ENCODE results near the gene WBP4. TPM values are rescaled to one million over a fixed set of nuclear protein-coding genes. Genes with fewer than 3 reads are reported as not detected.
A peak's percentile ranks its signal among the peaks of the same experiment; 100 is the strongest.

The WBP4 gene
- total and polyA plus RNA-seq, 9 of the 15 experiments (the other 6 are each of a cell fraction or from before 2014, with no cell fraction given) = 5.5 to 12.2 (median 7.9) TPM

DNA sequence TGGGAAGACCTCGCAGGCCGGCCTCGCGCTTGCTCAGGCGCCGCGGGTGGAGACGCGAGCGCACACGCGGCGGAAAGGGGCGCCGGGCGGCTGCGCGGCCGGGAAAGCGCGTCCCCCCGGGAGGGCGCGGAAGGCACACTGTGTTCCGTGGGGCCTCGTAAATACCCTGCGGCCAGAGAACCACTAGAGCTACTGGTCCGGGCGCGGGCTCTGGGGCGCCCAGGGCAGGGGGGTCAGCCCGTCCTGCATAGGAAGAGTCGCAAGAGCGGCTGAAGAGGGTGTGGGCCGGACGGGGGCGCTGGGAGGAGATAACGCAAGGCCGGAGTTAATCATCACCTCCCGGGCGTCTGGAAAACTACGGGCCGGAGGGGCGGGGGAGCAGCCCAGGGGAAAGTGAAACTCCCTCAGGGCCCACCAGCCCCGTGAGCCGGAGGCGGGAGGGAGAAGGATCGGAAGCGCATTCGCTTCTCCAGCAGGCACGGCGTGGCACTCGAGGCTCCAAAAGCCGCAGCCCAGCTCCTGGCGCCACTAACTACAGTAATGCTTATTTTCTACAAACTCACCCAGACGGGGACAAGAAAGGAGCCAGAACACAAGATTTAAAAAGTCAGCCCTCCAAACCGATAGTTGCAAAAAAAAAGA lies 1.1 kb upstream of the WBP4 start (continued):
- TF ChIP-seq ZFPM2 (CRISPR knock-in tag; IDR thresholded peaks at IDR 0.05) (no peak), RBM25 (IDR thresholded peaks at IDR 0.05; ENCODE audit: low read depth, low read length, severe bottlenecking) (no peak), ZNF12 (CRISPR knock-in tag; IDR thresholded peaks at IDR 0.05) (no peak), PYGO2 (tag; IDR thresholded peaks at IDR 0.05) (no peak), MAFK (IDR thresholded peaks at IDR 0.05; ENCODE audit: low read length) (no peak), TAL1 (IDR thresholded peaks at IDR 0.05) (peak; percentile 33; the same call in 1 of the 2 replicates), PTTG1 (tag; IDR thresholded peaks at IDR 0.05; ENCODE audit: low read depth) (no peak), POLR3G (IDR thresholded peaks at IDR 0.05; ENCODE audit: extremely low read depth, insufficient read length, insufficient replicate concordance) (no peak), ZFP30 (CRISPR knock-in tag; IDR thresholded peaks at IDR 0.05; ENCODE audit: borderline replicate concordance) (no peak), HEY1 (CRISPR knock-in tag; IDR thresholded peaks at IDR 0.05; ENCODE audit: borderline replicate concordance) (no peak), SIRT6 (IDR thresholded peaks at IDR 0.05; ENCODE audit: low read depth, low read length) (no peak), POLR2H (tag; IDR thresholded peaks at IDR 0.05; ENCODE audit: low read depth) (no peak), MCM7 (IDR thresholded peaks at IDR 0.05) (no peak; a peak in 1 of 4 replicates), MECOM (CRISPR knock-in tag; IDR thresholded peaks at IDR 0.05) (no peak), MAZ (CRISPR knock-in tag; conservative IDR thresholded peaks at IDR 0.05 in 1 of 2, IDR thresholded peaks at IDR 0.05 in 1 of 2) (peak; percentile 75 to 82), NFXL1 (CRISPR knock-in tag; IDR thresholded peaks at IDR 0.05) (no peak)
- TF ChIP-seq, protein P1, sequence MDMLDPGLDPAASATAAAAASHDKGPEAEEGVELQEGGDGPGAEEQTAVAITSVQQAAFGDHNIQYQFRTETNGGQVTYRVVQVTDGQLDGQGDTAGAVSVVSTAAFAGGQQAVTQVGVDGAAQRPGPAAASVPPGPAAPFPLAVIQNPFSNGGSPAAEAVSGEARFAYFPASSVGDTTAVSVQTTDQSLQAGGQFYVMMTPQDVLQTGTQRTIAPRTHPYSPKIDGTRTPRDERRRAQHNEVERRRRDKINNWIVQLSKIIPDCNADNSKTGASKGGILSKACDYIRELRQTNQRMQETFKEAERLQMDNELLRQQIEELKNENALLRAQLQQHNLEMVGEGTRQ (CRISPR knock-in tag; IDR thresholded peaks at IDR 0.05) = no peak
- TF ChIP-seq, protein P2, sequence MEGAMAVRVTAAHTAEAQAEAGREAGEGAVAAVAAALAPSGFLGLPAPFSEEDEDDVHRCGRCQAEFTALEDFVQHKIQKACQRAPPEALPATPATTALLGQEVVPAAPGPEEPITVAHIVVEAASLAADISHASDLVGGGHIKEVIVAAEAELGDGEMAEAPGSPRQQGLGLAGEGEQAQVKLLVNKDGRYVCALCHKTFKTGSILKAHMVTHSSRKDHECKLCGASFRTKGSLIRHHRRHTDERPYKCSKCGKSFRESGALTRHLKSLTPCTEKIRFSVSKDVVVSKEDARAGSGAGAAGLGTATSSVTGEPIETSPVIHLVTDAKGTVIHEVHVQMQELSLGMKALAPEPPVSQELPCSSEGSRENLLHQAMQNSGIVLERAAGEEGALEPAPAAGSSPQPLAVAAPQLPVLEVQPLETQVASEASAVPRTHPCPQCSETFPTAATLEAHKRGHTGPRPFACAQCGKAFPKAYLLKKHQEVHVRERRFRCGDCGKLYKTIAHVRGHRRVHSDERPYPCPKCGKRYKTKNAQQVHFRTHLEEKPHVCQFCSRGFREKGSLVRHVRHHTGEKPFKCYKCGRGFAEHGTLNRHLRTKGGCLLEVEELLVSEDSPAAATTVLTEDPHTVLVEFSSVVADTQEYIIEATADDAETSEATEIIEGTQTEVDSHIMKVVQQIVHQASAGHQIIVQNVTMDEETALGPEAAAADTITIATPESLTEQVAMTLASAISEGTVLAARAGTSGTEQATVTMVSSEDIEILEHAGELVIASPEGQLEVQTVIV (CRISPR knock-in tag; IDR thresholded peaks at IDR 0.05; ENCODE audit: borderline replicate concordance) = no peak
- TF ChIP-seq, protein P3, sequence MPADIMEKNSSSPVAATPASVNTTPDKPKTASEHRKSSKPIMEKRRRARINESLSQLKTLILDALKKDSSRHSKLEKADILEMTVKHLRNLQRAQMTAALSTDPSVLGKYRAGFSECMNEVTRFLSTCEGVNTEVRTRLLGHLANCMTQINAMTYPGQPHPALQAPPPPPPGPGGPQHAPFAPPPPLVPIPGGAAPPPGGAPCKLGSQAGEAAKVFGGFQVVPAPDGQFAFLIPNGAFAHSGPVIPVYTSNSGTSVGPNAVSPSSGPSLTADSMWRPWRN (IDR thresholded peaks at IDR 0.05; ENCODE audit: low read depth) = no peak
- TF ChIP-seq, protein P4, sequence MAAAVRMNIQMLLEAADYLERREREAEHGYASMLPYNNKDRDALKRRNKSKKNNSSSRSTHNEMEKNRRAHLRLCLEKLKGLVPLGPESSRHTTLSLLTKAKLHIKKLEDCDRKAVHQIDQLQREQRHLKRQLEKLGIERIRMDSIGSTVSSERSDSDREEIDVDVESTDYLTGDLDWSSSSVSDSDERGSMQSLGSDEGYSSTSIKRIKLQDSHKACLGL (CRISPR knock-in tag; IDR thresholded peaks at IDR 0.05; ENCODE audit: borderline replicate concordance, poor library complexity, severe bottlenecking) = no peak
- TF ChIP-seq, protein P5, sequence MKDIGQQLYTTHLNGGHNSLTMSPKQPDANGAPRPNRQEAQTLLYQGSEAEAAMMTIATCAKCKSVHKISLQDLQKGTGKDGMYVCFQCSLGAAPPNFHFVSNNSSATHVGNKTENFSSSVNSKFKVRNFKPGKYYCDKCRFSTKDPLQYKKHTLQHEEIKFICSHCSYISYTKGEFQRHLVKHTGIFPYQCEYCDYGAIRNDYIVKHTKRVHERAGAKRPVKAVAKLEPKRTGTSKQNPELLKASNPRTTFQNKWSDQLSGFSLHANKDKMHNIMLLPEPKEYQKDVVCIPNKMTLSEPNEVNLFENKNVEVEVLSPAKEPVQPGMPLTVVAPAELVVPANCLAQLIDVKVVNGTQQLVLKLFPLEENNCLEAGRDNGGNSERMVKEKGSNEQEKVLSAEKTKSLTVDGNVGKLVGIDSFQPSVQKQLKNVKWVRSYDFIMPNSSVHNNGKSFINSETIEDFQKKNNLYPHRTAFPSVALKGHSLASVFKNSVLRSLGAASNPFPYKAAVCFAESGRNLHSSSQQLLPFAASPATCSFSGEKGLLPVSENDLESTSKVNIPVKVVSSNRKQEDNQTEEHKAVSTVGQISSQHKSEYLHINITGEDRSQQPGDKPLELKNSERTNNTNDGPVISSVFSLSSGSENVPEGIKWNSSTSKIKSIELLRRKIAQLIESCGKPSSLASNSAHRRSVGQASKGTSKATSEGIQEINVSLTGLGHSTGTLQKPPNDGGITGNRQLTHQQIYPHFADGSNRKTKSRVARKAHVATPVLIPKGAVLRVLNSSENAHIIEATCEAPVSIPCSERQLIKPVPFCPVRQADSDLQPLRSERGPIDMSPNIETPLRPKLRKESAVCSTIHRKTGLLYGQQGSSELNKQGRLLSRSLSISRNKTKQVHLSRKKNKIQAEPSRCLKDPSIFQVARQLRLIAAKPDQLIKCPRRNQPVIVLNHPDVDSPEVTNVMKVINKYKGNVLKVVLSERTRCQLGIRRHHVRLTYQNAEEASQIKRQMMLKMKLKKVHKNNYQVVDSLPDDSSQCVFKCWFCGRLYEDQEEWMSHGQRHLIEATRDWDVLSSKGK (CRISPR knock-in tag; IDR thresholded peaks at IDR 0.05) = no peak

All from K562 (cell line).